HG03342 (cell line): ENCODE results near the gene RAD51B.

ENCODE experiments used
- ATAC-seq: cut with Tn5 transposase; IDR thresholded peaks from one replicate; pipeline ENCODE4 v1.9.1; 2021; ENCODE audit warnings: mild to moderate bottlenecking, moderate library complexity; ENCODE audit not compliant: unreplicated experiment

Gene RAD51B

GRCh38 chr14:68228656-68229055, 409.1 kb downstream of the RAD51B start:
- ATAC-seq: no peak

- ATAC-seq: no peak
Observed at GRCh38 chr14:68229423-68230100, 410.0 kb downstream of the RAD51B start.

- no peak for ATAC-seq
Observed at GRCh38 chr14:68230202-68230949, 410.8 kb downstream of the RAD51B start.

GRCh38 chr14:68230950-68231717, 411.6 kb downstream of the RAD51B start:
- ATAC-seq: no peak

GRCh38 chr14:68231898-68232297, 412.3 kb downstream of the RAD51B start:
- no peak for ATAC-seq

- ATAC-seq: peak; percentile 80
Observed at GRCh38 chr14:68232300-68233055, 412.9 kb downstream of the RAD51B start.

- ATAC-seq: no peak
Observed at GRCh38 chr14:68233101-68233784, 413.7 kb downstream of the RAD51B start.

- ATAC-seq: no peak
Observed at GRCh38 chr14:68234101-68234905, 414.7 kb downstream of the RAD51B start.

- no peak for ATAC-seq
Observed at GRCh38 chr14:68235011-68235410, 415.4 kb downstream of the RAD51B start.

GRCh38 chr14:68236582-68237458, 417.2 kb downstream of the RAD51B start:
- no peak for ATAC-seq

GRCh38 chr14:68238551-68238950, 419.0 kb downstream of the RAD51B start:
- ATAC-seq: no peak

GRCh38 chr14:68238976-68239375, 419.4 kb downstream of the RAD51B start:
- no peak for ATAC-seq

- ATAC-seq: no peak
Observed at GRCh38 chr14:68239988-68240771, 420.6 kb downstream of the RAD51B start.

GRCh38 chr14:68241862-68242487, 422.4 kb downstream of the RAD51B start:
- ATAC-seq: no peak

GRCh38 chr14:68243450-68244010, 424.0 kb downstream of the RAD51B start:
- no peak for ATAC-seq

GRCh38 chr14:68244262-68244980, 424.8 kb downstream of the RAD51B start:
- ATAC-seq: no peak
